NCI-H748 (cell line): ENCODE measurements around the gene ZNF827.

Experiments used
- DNase-seq: peaks from one replicate; lab custom pipeline; 2025; ENCODE audit not compliant: unreplicated experiment; lab: John Stamatoyannopoulos, UW

The ZNF827 gene

DNA sequence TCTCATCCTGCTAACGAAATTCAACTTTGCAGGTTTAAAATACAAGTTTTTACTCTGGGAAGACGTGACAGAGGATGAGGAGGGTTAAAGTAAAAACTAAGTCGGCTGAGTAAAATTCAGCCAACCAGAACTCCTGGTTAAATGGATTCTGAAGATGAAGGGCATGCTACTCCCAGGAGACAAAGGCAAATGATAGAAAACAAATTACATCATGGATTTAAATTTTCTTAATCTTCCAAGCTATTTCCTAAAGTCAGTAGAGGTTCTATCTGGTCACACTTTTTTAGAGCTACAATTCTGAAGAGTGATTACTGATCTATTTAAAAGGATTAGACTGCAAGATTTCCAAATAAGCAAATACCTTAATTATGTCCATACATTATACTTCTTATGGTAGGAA lies 47.9 kb downstream of the ZNF827 start:
- DNase-seq = no peak

GRCh38 chr4:145888393-145888792 lies 50.2 kb downstream of the ZNF827 start:
- DNase-seq = no peak

GRCh38 chr4:145887241-145887991 lies 51.2 kb downstream of the ZNF827 start:
- no peak for DNase-seq

DNA sequence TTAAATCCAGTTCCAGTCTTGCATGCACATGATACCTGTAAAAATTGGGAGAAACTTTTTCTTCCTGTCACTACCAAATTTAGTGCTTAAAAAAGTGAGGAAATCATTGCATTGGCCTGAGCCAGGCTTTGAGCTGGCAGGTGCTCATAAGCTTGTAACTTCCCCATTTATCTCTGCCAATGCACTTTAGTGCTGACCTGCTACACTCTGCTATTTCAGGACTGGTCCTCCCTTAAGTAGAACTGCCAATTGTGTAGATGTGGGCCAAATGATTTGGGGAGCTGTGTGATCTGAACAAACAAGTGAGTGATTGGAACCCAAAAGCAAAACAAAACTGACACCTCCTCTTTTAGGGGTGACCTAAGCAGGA lies 51.8 kb downstream of the ZNF827 start:
- DNase-seq = no peak

DNA sequence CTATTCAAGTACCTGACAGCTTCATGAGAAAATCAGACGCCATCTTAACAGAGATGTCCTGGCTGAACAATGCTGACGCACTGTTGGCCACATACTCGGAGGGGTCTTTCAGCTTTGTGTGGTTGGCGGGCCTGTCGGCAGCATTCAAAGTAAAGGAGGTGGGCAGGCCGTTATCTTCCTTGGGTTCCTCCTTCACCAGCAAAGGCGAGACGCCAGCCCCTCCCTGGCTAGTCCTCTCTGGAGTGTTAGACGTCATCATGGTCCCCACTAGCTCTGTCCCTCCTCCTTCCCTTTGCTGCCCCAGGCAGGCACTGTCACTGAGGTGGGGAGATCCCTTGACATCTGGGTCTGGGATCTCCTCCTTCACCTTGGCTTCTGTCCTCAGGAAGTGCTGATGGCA lies 53.0 kb downstream of the ZNF827 start:
- no peak for DNase-seq

- DNase-seq = no peak
Measured at GRCh38 chr4:145884775-145885174, 53.8 kb downstream of the ZNF827 start.

GRCh38 chr4:145883101-145883694 lies 55.4 kb downstream of the ZNF827 start:
- DNase-seq = no peak

- no peak for DNase-seq
Measured at GRCh38 chr4:145882604-145883003, 56.0 kb downstream of the ZNF827 start.

DNA sequence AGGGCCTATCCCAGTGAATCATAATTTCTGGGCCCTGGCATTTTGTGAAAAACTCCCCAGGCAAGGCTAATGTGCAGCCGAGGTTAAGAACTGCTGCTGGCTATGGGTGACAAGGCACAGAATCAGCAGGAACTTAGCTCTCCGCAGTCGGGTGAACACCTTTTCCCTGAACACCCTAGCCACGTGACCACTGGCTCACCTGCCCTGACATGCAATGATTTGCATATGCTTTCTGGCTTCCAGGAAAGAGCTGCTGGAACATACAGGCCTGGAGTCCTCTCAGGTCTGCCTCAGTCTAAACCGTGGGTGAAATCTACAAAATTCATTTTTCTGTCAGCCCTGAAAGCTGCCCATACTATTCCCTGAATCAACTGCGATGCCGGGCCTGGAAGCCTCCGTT lies 56.6 kb downstream of the ZNF827 start:
- DNase-seq = no peak

GRCh38 chr4:145881576-145881975 lies 57.0 kb downstream of the ZNF827 start:
- no peak for DNase-seq

GRCh38 chr4:145880355-145880960 lies 58.2 kb downstream of the ZNF827 start:
- DNase-seq = no peak

- DNase-seq = no peak
Measured at GRCh38 chr4:145879598-145879997, 59.0 kb downstream of the ZNF827 start.

- DNase-seq = peak; percentile 29
Measured at GRCh38 chr4:145878501-145879435, 59.9 kb downstream of the ZNF827 start.

- DNase-seq = no peak
Measured at GRCh38 chr4:145876531-145877180, 62.0 kb downstream of the ZNF827 start.

DNA sequence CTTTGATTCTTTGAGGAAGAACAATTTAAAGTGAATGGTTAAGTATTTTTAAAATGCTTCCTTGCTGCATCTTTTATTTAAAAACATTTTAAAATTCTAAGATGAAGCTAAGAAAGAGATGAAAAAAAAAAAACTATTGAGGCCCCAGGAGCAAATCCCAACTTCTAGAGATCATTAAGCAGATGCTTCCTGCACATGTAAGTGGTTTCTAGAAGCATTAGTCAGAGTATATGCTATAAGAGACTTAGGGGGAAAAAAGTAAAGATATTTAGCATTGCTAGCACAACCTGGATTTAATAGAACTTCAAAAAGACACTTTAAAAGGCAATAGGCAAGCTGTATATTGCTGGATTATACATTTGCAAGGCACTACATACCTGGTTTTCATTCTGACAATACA lies 64.7 kb downstream of the ZNF827 start:
- DNase-seq = no peak

GRCh38 chr4:145871209-145871608 lies 67.4 kb downstream of the ZNF827 start:
- DNase-seq = no peak

DNA sequence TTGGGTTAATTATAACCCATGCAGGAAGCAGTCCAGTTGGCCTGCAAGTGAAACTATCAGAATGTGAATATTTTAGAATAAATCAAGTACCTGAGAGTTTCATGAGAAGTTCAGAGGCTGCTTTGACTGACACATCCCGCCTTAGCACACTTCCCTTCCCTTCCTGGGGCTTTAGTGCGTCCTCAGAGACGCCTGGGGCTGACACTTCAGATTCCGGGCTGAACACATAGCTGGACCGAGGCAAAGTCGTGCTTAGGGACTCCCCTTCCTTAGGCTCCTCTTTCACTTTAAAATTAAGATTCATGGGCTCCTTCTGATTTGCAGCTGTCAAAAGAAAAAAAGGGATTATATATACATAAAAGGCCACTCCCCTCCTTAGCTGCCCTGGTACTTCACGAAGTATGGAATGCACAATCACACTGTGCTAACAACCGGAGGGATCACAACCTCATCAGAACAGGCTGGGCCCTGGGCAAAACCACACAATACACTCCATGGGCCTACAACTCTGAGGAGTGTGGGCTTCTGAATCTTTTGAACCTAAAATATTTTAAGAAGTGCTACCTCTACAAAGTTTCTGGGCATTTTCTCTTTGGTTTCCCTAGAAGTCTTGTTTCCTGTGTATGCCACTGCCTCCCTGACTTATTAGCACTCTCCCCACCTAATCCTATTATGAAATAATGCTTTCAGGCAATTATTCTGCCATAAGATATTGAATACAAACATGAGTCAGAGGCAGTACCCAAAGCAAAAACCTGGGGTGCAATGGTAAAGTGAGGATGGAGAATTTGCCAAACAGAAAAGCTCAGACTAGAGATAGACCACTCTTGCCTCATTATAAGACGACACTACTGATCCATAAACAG lies 68.2 kb downstream of the ZNF827 start:
- DNase-seq = no peak

GRCh38 chr4:145868637-145869409 lies 69.8 kb downstream of the ZNF827 start:
- DNase-seq = no peak

DNA sequence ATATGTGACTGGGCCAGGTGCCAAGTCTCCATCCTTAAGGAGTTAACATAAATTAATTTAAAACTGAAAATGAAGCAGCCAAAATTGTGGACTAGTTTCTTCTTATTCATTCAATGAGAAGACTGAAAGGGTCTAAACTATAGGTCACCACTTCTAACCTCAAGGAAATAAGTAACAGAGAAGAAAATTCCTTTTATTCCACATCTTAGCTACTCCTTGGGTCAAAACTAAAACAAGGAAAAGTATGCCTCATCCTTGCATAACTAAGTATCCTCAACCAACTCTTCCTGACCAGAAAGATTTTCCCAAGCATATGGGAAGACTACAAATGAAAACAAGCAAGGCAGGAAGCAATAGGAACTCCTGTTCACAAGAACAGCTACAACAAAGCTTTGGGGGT lies 71.2 kb downstream of the ZNF827 start:
- no peak for DNase-seq
